Measurements from ENCODE around the gene ZSCAN10. TPM values are rescaled to one million over a fixed set of nuclear protein-coding genes. Genes with fewer than 3 reads are reported as not detected.

The ZSCAN10 gene
- polyA plus RNA-seq, 1 donor from 2014 or later = 0.10 TPM

- Histone ChIP-seq H4K20me1 (ENCODE audit: insufficient read depth) (no peaks in the 10 kb centered on the region), H3K36me3 (ENCODE audit: insufficient read depth, low read length) (no peaks in the 10 kb centered on the region), H3K9ac (ENCODE audit: low read length) (no peak overlapping the region), H3K4me2 (ENCODE audit: low read length) (no peak overlapping the region), H3K4me3 (ENCODE audit: low read length) (no peak overlapping the region), H3F3A (ENCODE audit: insufficient read depth, low read length, poor library complexity, severe bottlenecking) (no peaks in the 10 kb centered on the region), H2AFZ (ENCODE audit: low read depth, low read length) (no peak overlapping the region), H3K9me3 (ENCODE audit: low read length) (no peaks in the 10 kb centered on the region), H3K79me2 (replicated peaks; ENCODE audit: insufficient read depth, low read length) (no peaks in the 10 kb centered on the region), H3K27me3 (ENCODE audit: insufficient read depth, low read depth, low read length) (no peaks in the 10 kb centered on the region), H3K9me2 (ENCODE audit: insufficient read depth, low read length) (no peaks in the 10 kb centered on the region), H3K27ac (ENCODE audit: low read length) (no peak overlapping the region)
- TF ChIP-seq, protein P1, sequence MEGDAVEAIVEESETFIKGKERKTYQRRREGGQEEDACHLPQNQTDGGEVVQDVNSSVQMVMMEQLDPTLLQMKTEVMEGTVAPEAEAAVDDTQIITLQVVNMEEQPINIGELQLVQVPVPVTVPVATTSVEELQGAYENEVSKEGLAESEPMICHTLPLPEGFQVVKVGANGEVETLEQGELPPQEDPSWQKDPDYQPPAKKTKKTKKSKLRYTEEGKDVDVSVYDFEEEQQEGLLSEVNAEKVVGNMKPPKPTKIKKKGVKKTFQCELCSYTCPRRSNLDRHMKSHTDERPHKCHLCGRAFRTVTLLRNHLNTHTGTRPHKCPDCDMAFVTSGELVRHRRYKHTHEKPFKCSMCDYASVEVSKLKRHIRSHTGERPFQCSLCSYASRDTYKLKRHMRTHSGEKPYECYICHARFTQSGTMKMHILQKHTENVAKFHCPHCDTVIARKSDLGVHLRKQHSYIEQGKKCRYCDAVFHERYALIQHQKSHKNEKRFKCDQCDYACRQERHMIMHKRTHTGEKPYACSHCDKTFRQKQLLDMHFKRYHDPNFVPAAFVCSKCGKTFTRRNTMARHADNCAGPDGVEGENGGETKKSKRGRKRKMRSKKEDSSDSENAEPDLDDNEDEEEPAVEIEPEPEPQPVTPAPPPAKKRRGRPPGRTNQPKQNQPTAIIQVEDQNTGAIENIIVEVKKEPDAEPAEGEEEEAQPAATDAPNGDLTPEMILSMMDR (IDR thresholded peaks at IDR 0.05; ENCODE audit: poor library complexity, severe bottlenecking) = no peak
- TF ChIP-seq EP300 (conservative IDR thresholded peaks at IDR 0.05; ENCODE audit: poor library complexity, severe bottlenecking) = no peak
- TF ChIP-seq RAD21 (conservative IDR thresholded peaks at IDR 0.05) = no peak
- TF ChIP-seq SMC3 (conservative IDR thresholded peaks at IDR 0.05; ENCODE audit: poor library complexity) = no peak
- no peak for TF ChIP-seq REST (IDR thresholded peaks at IDR 0.05; ENCODE audit: borderline replicate concordance)
- no peak for TF ChIP-seq TAF1 (IDR thresholded peaks at IDR 0.05; ENCODE audit: low read depth)
- no peak for TF ChIP-seq MXI1 (conservative IDR thresholded peaks at IDR 0.05; ENCODE audit: poor library complexity, severe bottlenecking)
- no peak for TF ChIP-seq POLR2AphosphoS5 (IDR thresholded peaks at IDR 0.05)
- TF ChIP-seq EZH2 (IDR thresholded peaks at IDR 0.05; ENCODE audit: borderline replicate concordance, insufficient read depth, low read length, poor library complexity, severe bottlenecking) = no peak
Measured at GRCh38 chr16:3119286-3119685, 20.2 kb upstream of the ZSCAN10 start.

DNA sequence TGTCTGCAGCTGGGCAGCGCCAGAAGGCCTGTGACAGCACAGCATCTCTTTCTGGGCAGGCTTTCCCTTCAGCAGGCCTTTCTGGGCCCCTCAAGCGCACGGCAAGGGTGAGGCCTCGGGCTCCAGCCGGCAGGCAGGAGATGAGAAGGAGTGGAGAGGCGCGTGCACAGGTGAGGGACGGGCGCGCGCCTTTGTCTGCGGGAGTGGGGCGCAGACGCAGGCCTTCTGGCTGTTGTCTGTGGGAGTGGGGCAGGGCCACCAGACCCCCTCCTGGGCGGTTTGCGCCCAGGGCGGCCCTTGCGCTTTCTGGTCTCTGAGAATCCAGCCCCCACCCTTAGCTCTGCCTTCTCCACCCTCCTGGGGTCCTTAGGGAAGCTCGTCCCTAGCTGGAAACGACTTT, 19.8 kb upstream of the ZSCAN10 start:
- Histone ChIP-seq H3K36me3 (ENCODE audit: insufficient read depth, low read length) (no peaks in the 10 kb centered on the region), H3K9me2 (ENCODE audit: insufficient read depth, low read length) (no peaks in the 10 kb centered on the region), H3K9me3 (ENCODE audit: low read length) (no peaks in the 10 kb centered on the region), H3K79me2 (replicated peaks; ENCODE audit: insufficient read depth, low read length) (peaks cover under 1% of the 10 kb centered on the region), H3K9ac (ENCODE audit: low read length) (no peak overlapping the region), H3K4me3 (ENCODE audit: low read length) (no peak overlapping the region), H3K27me3 (ENCODE audit: insufficient read depth, low read depth, low read length) (no peaks in the 10 kb centered on the region), H4K20me1 (ENCODE audit: insufficient read depth) (no peaks in the 10 kb centered on the region), H2AFZ (ENCODE audit: low read depth, low read length) (no peak overlapping the region), H3K4me2 (ENCODE audit: low read length) (no peak overlapping the region), H3F3A (ENCODE audit: insufficient read depth, low read length, poor library complexity, severe bottlenecking) (no peaks in the 10 kb centered on the region), H3K27ac (ENCODE audit: low read length) (no peak overlapping the region)
- no peak for TF ChIP-seq MXI1 (conservative IDR thresholded peaks at IDR 0.05; ENCODE audit: poor library complexity, severe bottlenecking)
- no peak for TF ChIP-seq EP300 (conservative IDR thresholded peaks at IDR 0.05; ENCODE audit: poor library complexity, severe bottlenecking)
- no peak for TF ChIP-seq SMC3 (conservative IDR thresholded peaks at IDR 0.05; ENCODE audit: poor library complexity)
- TF ChIP-seq, protein P1 (IDR thresholded peaks at IDR 0.05; ENCODE audit: poor library complexity, severe bottlenecking) = no peak
- no peak for TF ChIP-seq RAD21 (conservative IDR thresholded peaks at IDR 0.05)
- TF ChIP-seq REST (IDR thresholded peaks at IDR 0.05; ENCODE audit: borderline replicate concordance) = no peak
- TF ChIP-seq POLR2AphosphoS5 (IDR thresholded peaks at IDR 0.05) = no peak
- no peak for TF ChIP-seq EZH2 (IDR thresholded peaks at IDR 0.05; ENCODE audit: borderline replicate concordance, insufficient read depth, low read length, poor library complexity, severe bottlenecking)
- no peak for TF ChIP-seq TAF1 (IDR thresholded peaks at IDR 0.05; ENCODE audit: low read depth)

Data from neural cell (in vitro differentiated cells).